ENCODE data around the gene EXOSC7.
"Not testable (repeated sequence)": the region's sequence is repeated elsewhere in the genome, so short reads cannot be mapped to it uniquely, and the experiment has no call there.

EXOSC7 gene

GRCh38 chr3:44962621-44963393 lies 13.2 kb upstream of the EXOSC7 start:
- no peak for DNase-seq (ENCODE audit: low read depth in 2 of 2)

DNA sequence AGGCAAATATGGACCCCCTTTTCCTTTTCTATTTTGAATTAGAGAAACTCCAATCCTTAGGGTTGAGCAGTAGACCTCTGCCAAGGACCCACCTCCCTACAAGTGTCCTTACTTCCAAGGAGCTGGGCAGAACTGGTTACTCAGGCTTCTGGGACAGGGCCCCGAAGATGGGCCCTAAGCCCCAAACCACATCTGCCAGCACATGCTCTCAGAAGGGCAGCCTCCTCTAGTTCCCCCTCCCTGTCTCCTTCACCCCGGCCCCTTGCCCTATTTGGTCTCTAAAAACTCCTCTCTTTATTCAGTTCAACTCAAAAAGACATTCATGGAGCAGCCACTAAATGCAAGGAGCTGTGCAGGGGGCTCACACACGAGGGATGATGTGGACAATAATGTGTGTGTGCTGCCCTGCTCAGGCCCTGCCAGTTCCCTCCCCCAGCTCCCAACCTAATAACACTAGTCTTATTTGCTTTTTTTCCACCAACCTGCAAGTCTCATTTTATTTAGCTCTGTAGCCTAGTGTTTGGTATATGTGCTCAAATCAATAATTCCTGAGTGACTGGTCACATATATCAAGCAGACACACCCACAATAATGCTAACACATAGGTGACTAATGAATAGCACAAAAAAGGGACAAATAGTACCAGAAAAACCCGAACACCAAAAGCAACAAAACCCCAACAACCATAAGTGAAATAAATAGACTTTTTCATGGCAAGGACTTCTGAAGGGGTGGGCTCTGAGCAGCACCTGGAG lies 12.3 kb upstream of the EXOSC7 start:
- DNase-seq (ENCODE audit: low read depth in 2 of 2) = no peak

DNA sequence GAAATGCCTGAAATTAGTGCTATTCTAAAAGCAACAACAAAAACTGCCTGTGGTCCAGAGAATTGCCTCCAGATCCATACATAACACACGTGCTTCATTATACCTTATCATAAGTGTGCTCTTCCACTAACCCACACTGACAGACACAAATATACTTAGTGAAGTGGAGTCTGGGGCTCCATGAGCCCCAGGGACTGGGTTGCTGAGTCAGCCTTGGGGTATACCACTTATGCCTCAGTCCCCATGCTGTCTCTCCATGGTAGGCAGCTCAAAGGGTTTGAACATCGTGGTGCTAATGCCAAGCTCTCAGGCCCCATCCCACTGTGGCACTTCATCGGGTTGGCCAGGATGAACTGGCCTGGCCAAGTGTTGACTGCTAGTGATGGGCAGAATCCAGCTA lies 10.9 kb upstream of the EXOSC7 start:
- DNase-seq (ENCODE audit: low read depth in 2 of 2) = no peak

DNA sequence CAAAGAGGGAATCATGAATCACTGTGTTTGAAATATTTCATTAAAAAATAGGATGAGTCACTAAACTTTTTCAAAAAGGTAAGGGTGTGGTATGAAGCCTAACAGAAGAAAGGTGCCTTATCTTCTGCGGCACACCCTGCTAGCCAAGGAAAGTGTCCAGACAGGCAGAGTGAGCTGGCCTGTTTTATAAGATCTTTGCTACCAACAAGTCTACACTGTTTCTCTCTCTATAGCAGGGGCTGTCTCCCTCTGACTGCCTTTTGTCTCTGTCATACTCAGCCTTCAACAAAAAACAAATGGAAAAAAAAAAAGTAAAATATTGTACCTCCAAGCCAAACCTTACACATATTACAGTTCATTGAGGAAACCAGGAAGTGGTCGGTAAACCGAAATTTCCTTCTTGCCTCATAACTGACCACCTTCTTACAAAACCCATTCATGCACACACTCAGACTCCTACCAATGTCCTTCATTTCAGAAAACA lies 9.2 kb upstream of the EXOSC7 start:
- DNase-seq (ENCODE audit: low read depth in 2 of 2) = no peak

DNA sequence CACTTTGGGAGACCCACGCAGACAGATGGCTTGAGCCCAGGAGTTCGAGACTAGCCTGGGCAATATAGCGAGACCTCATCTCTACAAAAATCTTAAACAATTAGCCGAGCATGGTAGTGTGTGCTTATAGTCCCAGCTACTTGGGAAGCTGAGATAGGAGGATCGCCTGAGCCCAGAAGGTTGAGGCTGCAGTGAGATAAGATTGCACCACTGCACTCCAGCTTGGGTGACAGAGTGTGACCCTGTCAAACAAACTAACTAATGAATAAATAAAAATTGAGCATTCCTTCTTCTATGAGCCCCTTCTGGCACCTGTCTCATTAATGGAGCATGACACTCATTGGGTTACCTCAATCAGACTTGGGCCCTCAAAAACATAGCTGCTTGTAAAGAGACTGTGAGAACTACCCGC lies 7.6 kb upstream of the EXOSC7 start:
- no peak for DNase-seq (ENCODE audit: low read depth in 2 of 2)

DNA sequence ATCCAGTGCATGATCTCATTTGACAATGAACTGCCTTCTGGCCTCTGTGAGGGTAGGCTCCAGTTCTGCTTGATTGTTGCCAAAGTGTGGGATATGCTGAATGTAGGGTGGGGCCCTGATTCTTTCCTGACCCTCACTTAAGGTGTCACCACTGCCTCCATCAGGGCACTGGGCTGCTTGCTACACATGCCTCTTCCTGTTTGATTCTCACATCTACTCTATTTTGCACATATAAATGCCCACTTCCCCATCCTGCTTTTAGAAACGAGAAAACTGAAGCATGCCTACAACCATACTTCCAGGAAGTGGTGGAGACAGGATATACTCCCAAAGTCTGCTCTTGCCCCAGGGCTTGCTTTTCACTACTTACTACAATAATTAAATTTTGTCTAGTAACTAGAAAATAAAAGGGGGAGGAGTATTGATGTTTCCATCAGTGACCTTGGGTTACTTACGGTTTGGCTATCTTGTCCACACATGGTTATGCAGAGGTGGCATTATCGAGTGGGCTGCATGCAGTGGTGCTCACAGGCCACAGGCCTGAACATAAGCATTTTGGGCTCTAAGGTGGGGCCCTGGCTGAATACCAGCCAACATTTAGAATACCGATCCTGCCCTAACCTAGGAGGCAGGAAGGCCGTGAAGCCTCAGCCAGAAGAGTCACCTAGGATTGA lies 6.8 kb upstream of the EXOSC7 start:
- DNase-seq (ENCODE audit: low read depth in 2 of 2) = no peak

GRCh38 chr3:44969828-44970179 lies 6.2 kb upstream of the EXOSC7 start:
- no peak for DNase-seq (ENCODE audit: low read depth in 2 of 2)

GRCh38 chr3:44970926-44971490 lies 5.0 kb upstream of the EXOSC7 start:
- DNase-seq (ENCODE audit: low read depth in 2 of 2) = no peak

GRCh38 chr3:44974416-44974815 lies 1.6 kb upstream of the EXOSC7 start:
- DNase-seq (ENCODE audit: low read depth in 2 of 2) = no peak

GRCh38 chr3:44981220-44981619 lies 5.2 kb downstream of the EXOSC7 start:
- no peak for DNase-seq (ENCODE audit: low read depth in 2 of 2)

DNA sequence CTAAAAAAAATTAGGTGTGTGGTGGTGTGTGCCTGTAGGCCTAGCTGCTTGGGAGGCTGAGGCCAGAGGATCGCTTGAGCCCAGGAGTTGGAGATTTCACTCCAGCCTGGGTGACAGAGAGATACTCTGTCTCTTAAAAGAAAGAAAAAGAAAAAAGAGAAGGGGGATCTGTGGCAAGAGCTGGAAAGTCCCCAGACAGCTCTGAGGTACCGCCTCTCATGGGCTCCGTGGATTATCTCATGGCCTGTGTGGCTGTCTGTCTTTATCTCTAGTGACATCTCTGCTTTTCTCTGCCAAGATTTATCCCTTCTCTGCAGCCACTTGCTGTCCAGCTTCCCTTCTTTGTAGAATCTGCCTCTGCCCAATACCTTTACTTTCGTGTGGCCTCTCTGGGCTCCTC lies 5.7 kb downstream of the EXOSC7 start:
- DNase-seq (ENCODE audit: low read depth in 2 of 2) = no peak

DNA sequence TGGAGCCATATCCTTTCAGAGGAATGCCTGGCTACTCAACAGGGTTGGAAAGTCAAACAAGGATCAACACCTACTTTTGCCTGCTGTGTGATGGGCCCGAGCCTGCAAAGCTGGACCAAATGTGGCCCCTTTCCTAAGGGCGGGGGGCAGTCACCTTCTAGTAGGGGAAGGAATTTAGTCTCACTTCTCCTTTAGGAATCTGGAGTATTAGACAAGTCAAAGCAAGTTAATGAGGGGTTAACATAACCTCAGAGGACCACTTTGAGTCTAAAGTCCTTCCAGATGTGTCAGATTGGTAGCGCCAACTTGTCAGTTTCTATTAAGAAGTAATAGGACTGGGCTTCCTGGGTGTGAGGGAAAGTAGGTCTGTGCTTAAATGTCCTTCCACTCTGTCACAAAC lies 6.8 kb downstream of the EXOSC7 start:
- DNase-seq (ENCODE audit: low read depth in 2 of 2) = no peak

- no peak for DNase-seq (ENCODE audit: low read depth in 2 of 2)
Observed at GRCh38 chr3:44983484-44983941, 7.5 kb downstream of the EXOSC7 start.

GRCh38 chr3:44984335-44984734 lies 8.3 kb downstream of the EXOSC7 start:
- DNase-seq (ENCODE audit: low read depth in 2 of 2) = no peak

GRCh38 chr3:44986330-44986729 lies 10.3 kb downstream of the EXOSC7 start:
- not testable (repeated sequence) for DNase-seq (ENCODE audit: low read depth in 2 of 2)

DNA sequence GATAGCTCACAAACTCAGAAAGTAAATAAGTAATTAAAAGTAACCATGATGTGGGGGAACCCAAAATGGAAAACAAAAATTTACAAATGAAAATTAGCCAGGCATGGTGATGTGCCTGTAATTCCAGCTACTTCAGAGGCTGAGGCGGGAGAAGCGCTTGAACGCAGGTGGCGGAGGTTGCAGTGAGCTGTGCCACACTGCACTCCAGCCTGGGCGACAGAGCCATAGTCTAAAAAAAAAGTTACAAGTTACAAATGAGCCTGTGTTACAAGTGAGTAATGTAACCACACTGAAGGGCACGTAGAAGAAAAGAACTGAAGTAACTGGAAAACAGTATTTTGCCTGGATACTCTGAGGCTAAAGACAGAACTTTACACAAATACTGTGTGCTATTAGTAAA lies 11.3 kb downstream of the EXOSC7 start:
- DNase-seq (ENCODE audit: low read depth in 2 of 2) = no peak

- DNase-seq (ENCODE audit: low read depth in 2 of 2) = no peak
Observed at GRCh38 chr3:44988073-44988472, 12.0 kb downstream of the EXOSC7 start.

DNA sequence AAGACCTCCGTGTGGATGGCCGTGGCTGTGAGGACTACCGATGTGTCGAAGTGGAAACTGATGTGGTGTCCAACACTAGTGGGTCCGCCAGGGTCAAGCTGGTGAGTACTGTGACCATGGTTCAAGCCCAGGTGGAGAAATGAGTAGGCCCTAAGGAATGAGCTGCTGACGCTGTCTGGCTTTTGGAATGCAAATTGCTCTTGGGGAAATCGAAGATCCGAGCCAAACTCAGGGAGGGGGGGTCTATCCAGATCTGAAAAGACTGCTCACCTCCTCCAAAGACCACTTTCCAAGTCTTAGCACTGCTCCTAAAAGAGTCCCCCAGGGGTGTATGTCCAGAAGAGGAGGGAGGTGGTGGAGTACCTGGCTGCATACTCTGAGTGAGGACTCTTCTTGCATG lies 13.1 kb downstream of the EXOSC7 start:
- no peak for DNase-seq (ENCODE audit: low read depth in 2 of 2)

GRCh38 chr3:44989636-44990373 lies 13.8 kb downstream of the EXOSC7 start:
- no peak for DNase-seq (ENCODE audit: low read depth in 2 of 2)

DNA sequence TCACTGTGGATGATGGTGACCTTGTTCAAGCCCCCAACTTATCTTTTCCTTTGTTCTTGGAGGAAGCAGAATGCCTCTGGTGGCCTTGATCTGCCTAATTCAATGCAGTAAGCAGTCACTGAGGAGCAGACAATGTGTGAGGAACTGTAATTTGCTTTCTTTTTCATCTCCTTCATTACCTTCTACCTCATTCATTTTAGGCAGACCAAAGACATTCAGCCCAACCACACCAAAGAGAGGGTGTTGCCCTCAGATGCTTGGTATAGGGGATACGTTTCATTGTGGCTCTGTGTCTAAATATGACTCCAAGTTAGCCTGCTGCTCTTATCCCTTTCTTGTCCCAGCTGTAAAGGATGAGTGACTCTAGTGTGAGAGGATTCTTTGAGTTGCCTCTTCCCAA lies 15.3 kb downstream of the EXOSC7 start:
- no peak for DNase-seq (ENCODE audit: low read depth in 2 of 2)

Measured in stimulated activated CD4-positive, alpha-beta T cell treated with anti-CD3 and anti-CD28 coated beads, Interleukin-4, amount 100 ng/mL, for 48 hours (primary cell).